Psoas muscle (tissue), 8 donors: Measurements from ENCODE around the gene DPY19L3. TPM values are rescaled to one million over a fixed set of nuclear protein-coding genes. Genes with fewer than 3 reads are reported as not detected.

Experiments
- ATAC-seq, 4 donors: fragments of 200-7000 bp; cut with Tn5 transposase; one replicate each; pipeline ENCODE4 v1.9.1; 2020; ENCODE audit warnings: moderate library complexity in 3 of 4, mild to moderate bottlenecking in 2 of 4
- DNase-seq, 2 donors: peaks; one replicate each; pipeline ENCODE4 v3.0.0-alpha.2; 2020
- H3K27ac ChIP-seq: fragments of 200-600 bp; one replicate; pipeline ENCODE4 v1.8.0; 2022
- H3K27me3 ChIP-seq, 3 donors: fragments of 200-600 bp in 1 of 3; one replicate each; pipeline versions ENCODE4 v1.6.1 to v1.8.0; 2013 to 2022; ENCODE audit warnings: low read length in 2 of 3, mild to moderate bottlenecking in 2 of 3, moderate library complexity in 1 of 3; ENCODE audit not compliant: insufficient read depth in 3 of 3
- H3K36me3 ChIP-seq, 2 donors: fragments of 200-600 bp in 1 of 2; one replicate each; pipeline versions ENCODE4 v1.6.1 to v1.8.0; 2013 to 2022; ENCODE audit warnings: low read depth in 1 of 2, mild to moderate bottlenecking in 1 of 2, moderate library complexity in 1 of 2; ENCODE audit not compliant: insufficient read depth in 1 of 2
- H3K4me1 ChIP-seq: fragments of 200-600 bp; one replicate; pipeline ENCODE4 v1.8.0; 2022
- H3K4me3 ChIP-seq: fragments of 200-600 bp; one replicate; pipeline ENCODE4 v1.8.0; 2022; ENCODE audit warnings: mild to moderate bottlenecking
- H3K9me3 ChIP-seq: fragments of 200-600 bp; one replicate; pipeline ENCODE4 v1.8.0; 2022
- WGBS, 3 donors: extraction: QIAGEN DNeasy Blood & Tissue Kit; methylation state at CpG; one replicate each; pipeline versions ENCODE4 v1.1.6 to v1.1.7; 2013; 5-methylcytosine and 5-hydroxymethylcytosine counted together
- intact Hi-C, 2 donors: fragments of 100-400 bp; cut with DNase I; formaldehyde crosslinking; loops; one replicate each; pipeline versions ENCODE4 v1.11.0 to v1.14.2; 2022
- polyA plus RNA-seq, 3 donors: library from polyadenylated mRNA; stranded (reverse); fragments of 200-250 nt; gene quantifications; one replicate each; pipeline ENCODE4 v1.2.3, GENCODE V29; 2013
- total RNA-seq, 4 donors: library from RNA; stranded (reverse); fragmentation: NEBNext Ultra II Directional in 2 of 4; extraction: Animal tissue kit (Norgen Biotek cat#: 25700) in 2 of 4; gene quantifications; one replicate each; pipeline versions ENCODE4 v1.2.1 to v1.2.4, GENCODE V29; 2021 to 2023
- TF ChIP-seq, protein P1 (sequence below): fragments of 200-600 bp; IDR thresholded peaks from one replicate; pipeline ENCODE4 v1.8.0; 2022; ENCODE audit warnings: antibody characterized with exemption
- donor health status: healthy with polysubstance abuse.
- donor health status: DM: no; HTN: no; CAD: no; lungs with moderate emphysema.
- donor health status: Bipolar disorder and iron deficiency.
- donor health status: healthy.
- donor health status: DM: yes; HTN: yes; CAD: no.
- donor health status: DM: no; HTN: no; CAD: no.
- donor health status: DM: no; HTN: no; CAD: no.
- donor health status: DM: yes; HTN: yes; CAD: no.

Gene DPY19L3
- total and polyA plus RNA-seq, 7 donors = 1.6 to 4.8 (median 3.7) TPM

GRCh38 chr19:32361574-32362317 is 43.8 kb upstream of the DPY19L3 start:
- 86 to 90% (median 87%) methylated on average over 9 of the region's 9 CpGs for WGBS, 3 donors
- Histone ChIP-seq H3K4me3 (no peak overlapping the region), H3K27ac (no peak overlapping the region), H3K9me3 (no peaks in the 10 kb centered on the region), H3K27me3 (no peaks in the 10 kb centered on the region), H3K4me1 (peaks cover 17% of the 10 kb centered on the region), H3K36me3 (peaks cover 15 to 84% of the 10 kb centered on the region in 2 donors)
- DNase-seq = no peak
- TF ChIP-seq, protein P1, sequence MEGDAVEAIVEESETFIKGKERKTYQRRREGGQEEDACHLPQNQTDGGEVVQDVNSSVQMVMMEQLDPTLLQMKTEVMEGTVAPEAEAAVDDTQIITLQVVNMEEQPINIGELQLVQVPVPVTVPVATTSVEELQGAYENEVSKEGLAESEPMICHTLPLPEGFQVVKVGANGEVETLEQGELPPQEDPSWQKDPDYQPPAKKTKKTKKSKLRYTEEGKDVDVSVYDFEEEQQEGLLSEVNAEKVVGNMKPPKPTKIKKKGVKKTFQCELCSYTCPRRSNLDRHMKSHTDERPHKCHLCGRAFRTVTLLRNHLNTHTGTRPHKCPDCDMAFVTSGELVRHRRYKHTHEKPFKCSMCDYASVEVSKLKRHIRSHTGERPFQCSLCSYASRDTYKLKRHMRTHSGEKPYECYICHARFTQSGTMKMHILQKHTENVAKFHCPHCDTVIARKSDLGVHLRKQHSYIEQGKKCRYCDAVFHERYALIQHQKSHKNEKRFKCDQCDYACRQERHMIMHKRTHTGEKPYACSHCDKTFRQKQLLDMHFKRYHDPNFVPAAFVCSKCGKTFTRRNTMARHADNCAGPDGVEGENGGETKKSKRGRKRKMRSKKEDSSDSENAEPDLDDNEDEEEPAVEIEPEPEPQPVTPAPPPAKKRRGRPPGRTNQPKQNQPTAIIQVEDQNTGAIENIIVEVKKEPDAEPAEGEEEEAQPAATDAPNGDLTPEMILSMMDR = no peak
- no peak for ATAC-seq
- intact Hi-C loops = loop anchor here in 1 of 2 donors (2.0 kb wide), 1 partner anchor 27 kb away; no protein-coding TSS in a partner anchor

- H3K36me3 ChIP-seq = peaks cover 15 to 82% of the 10 kb centered on the region in 2 donors
These were observed 43.3 kb upstream of the DPY19L3 start for GRCh38 chr19:32362318-32362691.

DNA sequence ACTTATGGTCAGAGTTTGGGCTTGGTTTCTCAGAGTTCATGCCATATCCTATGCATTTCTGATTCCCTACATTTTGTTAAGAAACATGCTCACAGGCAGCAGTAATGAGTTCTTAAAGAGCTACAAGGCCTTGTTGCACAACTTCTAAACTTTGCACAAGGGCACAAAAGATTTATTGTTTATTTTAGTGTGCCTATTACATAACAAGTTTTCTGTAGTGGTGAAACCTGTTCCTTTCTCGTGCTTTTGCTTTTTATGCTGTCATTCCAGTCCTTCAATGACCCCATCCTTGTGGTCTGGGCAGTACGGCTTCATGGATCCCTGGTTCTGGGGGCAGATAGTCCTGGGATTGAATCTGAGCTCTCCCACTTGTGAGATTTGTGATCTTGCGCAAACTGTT is 42.4 kb upstream of the DPY19L3 start:
- TF ChIP-seq, protein P1 = no peak
- Histone ChIP-seq H3K4me1 (peaks cover 22% of the 10 kb centered on the region), H3K27me3 (no peaks in the 10 kb centered on the region), H3K36me3 (peaks cover 14 to 74% of the 10 kb centered on the region in 2 donors), H3K4me3 (no peak overlapping the region), H3K9me3 (no peaks in the 10 kb centered on the region), H3K27ac (peak overlapping the region; percentile 64)
- 61 to 83% (median 74%) methylated on average over 3 of the region's 3 CpGs for WGBS, 3 donors
- DNase-seq (no peak), ATAC-seq (peak in 1 of 4 donors; percentile 44)
- intact Hi-C loops = loop anchor here in 1 of 2 donors (2.0 kb wide), 1 partner anchor 28 kb away; no protein-coding TSS in a partner anchor

More at GRCh38 chr19:32362318-32362691, 43.3 kb upstream of the DPY19L3 start:
- no peaks in the 10 kb centered on the region for H3K27me3 ChIP-seq
- 86 to 88% (median 88%) methylated on average over 5 of the region's 5 CpGs for WGBS, 3 donors
- H3K4me1 ChIP-seq = peaks cover 22% of the 10 kb centered on the region
- H3K4me3 ChIP-seq = no peak overlapping the region
- H3K27ac ChIP-seq = no peak overlapping the region
- intact Hi-C loops = loop anchor here in 1 of 2 donors (2.0 kb wide), 1 partner anchor 28 kb away; no protein-coding TSS in a partner anchor
- no peaks in the 10 kb centered on the region for H3K9me3 ChIP-seq
- DNase-seq = no peak
- TF ChIP-seq, protein P1 = no peak
- no peak for ATAC-seq

DNA sequence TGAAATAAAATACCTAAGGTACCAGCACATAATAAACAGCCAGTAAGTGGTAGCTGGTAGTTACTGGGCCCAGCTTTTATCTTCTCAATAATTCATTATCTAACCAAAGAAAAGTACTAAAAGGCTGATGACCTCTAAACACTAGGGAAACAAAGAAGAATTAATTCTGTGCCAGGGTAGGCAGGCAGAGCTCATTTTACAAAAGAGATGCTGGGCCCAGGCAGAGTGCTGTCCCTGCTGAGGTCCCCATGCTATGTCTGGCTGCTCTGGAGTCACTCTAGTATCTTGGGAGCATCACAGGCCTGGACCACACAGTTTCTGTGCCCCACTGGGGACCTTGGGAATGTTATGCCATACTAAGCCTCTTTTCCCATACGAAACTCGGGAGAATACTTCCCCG is 41.9 kb upstream of the DPY19L3 start:
- intact Hi-C loops = loop anchor here in 1 of 2 donors (2.0 kb wide), 1 partner anchor 29 kb away; no protein-coding TSS in a partner anchor
- 80 to 94% (median 92%) methylated on average over 3 of the region's 3 CpGs for WGBS, 3 donors
- peak; percentile 21 to 44 (median 38) for ATAC-seq

More for the DNA sequence above, 41.9 kb upstream of the DPY19L3 start:
- TF ChIP-seq, protein P1 = no peak
- Histone ChIP-seq H3K4me3 (no peak overlapping the region), H3K4me1 (peaks cover 22% of the 10 kb centered on the region), H3K27me3 (no peaks in the 10 kb centered on the region), H3K9me3 (no peaks in the 10 kb centered on the region), H3K36me3 (peaks cover 10 to 69% of the 10 kb centered on the region in 2 donors), H3K27ac (peak overlapping the region; percentile 64)
- DNase-seq = no peak
